Body of pancreas (tissue), 4 donors: ENCODE measurements around the gene TMEM117.

Experiments
- CTCF ChIP-seq, 7 experiments: fragments of 450-650 bp in 4 of 7; fragments of 200-600 bp in 3 of 7; sonication (generic) in 3 of 7; IDR thresholded peaks; one replicate each; pipeline ENCODE4 v1.5.1; 2016 to 2019; ENCODE audit warnings: antibody characterized with exemption in 7 of 7
- POLR2A ChIP-seq, 3 donors: fragments of 450-650 bp; IDR thresholded peaks; one replicate each; pipeline ENCODE4 v1.6.1; 2016; ENCODE audit warnings: antibody characterized with exemption in 3 of 3, mild to moderate bottlenecking in 2 of 3

GRCh38 chr12:44314007-44314500 is 478.2 kb downstream of the TMEM117 start:
- no peak for TF ChIP-seq CTCF (IDR thresholded peaks at IDR 0.05)
- no peak for TF ChIP-seq POLR2A (IDR thresholded peaks at IDR 0.05)
